ENCODE measurements around the gene TBL1X.
"Not testable (repeated sequence)": the region's sequence is repeated elsewhere in the genome, so short reads cannot be mapped to it uniquely, and the experiment has no call there.

The TBL1X gene

GRCh38 chrX:9464435-9465371 lies at the start of gene TBL1X:
Gene TBL1X, plus strand, starts transcription at chrX:9465058. Its CDS starts 188,529 bp downstream, at chrX:9653587.
- peak; percentile 25 for DNase-seq

GRCh38 chrX:9416562-9417348 lies 48.1 kb upstream of the TBL1X start:
- DNase-seq = no peak

GRCh38 chrX:9418262-9418661 lies 46.6 kb upstream of the TBL1X start:
- DNase-seq = no peak

- no peak for DNase-seq
Observed at GRCh38 chrX:9420275-9421265, 44.3 kb upstream of the TBL1X start.

- DNase-seq = no peak
Observed at GRCh38 chrX:9429767-9430166, 35.1 kb upstream of the TBL1X start.

- DNase-seq = no peak
Observed at GRCh38 chrX:9430346-9430921, 34.4 kb upstream of the TBL1X start.

- no peak for DNase-seq
Observed at GRCh38 chrX:9431281-9431680, 33.6 kb upstream of the TBL1X start.

GRCh38 chrX:9433596-9433995 lies 31.3 kb upstream of the TBL1X start:
- DNase-seq = no peak

- no peak for DNase-seq
Observed at GRCh38 chrX:9434051-9434550, 30.8 kb upstream of the TBL1X start.

- not testable (repeated sequence) for DNase-seq
Observed at GRCh38 chrX:9435086-9435485, 29.8 kb upstream of the TBL1X start.

- DNase-seq = no peak
Observed at GRCh38 chrX:9436812-9437211, 28.0 kb upstream of the TBL1X start.

GRCh38 chrX:9438933-9439494 lies 25.8 kb upstream of the TBL1X start:
- no peak for DNase-seq

GRCh38 chrX:9440116-9440844 lies 24.6 kb upstream of the TBL1X start:
- DNase-seq = no peak

- no peak for DNase-seq
Observed at GRCh38 chrX:9442056-9442455, 22.8 kb upstream of the TBL1X start.

GRCh38 chrX:9443327-9443726 lies 21.5 kb upstream of the TBL1X start:
- no peak for DNase-seq

- no peak for DNase-seq
Observed at GRCh38 chrX:9447906-9448305, 17.0 kb upstream of the TBL1X start.

GRCh38 chrX:9456250-9457074 lies 8.4 kb upstream of the TBL1X start:
- peak; percentile 72 for DNase-seq

GRCh38 chrX:9458034-9458433 lies 6.8 kb upstream of the TBL1X start:
- not testable (repeated sequence) for DNase-seq

- DNase-seq = no peak
Observed at GRCh38 chrX:9458516-9459078, 6.3 kb upstream of the TBL1X start.
